Activated naive CD8-positive, alpha-beta T cell treated with anti-CD3 and anti-CD28 coated beads, Interleukin-2, amount 50 U/mL, for 16 hours (primary cell): Measurements from ENCODE around the gene SPG11.
A peak's percentile ranks its signal among the peaks of the same experiment; 100 is the strongest.
"Not testable (repeated sequence)": the region's sequence is repeated elsewhere in the genome, so short reads cannot be mapped to it uniquely, and the experiment has no call there.

Source experiments
- DNase-seq: peaks from one replicate; pipeline ENCODE4 v3.0.0-alpha.2; 2020; ENCODE audit warnings: low read depth, low spot score

SPG11 gene

GRCh38 chr15:44633603-44634002 lies 29.9 kb downstream of the SPG11 start:
- no peak for DNase-seq

- DNase-seq, result not testable (repeated sequence)
These were observed 38.2 kb downstream of the SPG11 start for GRCh38 chr15:44625286-44625685.

- DNase-seq, result no peak
These were observed 40.3 kb downstream of the SPG11 start for GRCh38 chr15:44623178-44623577.

- no peak for DNase-seq
These were observed 43.4 kb downstream of the SPG11 start for GRCh38 chr15:44620081-44620480.

GRCh38 chr15:44616974-44617373 lies 46.5 kb downstream of the SPG11 start:
- DNase-seq, result no peak

GRCh38 chr15:44606740-44607139 lies 56.7 kb downstream of the SPG11 start:
- no peak for DNase-seq

- no peak for DNase-seq
These were observed 60.3 kb downstream of the SPG11 start for GRCh38 chr15:44603126-44603525.

- no peak for DNase-seq
These were observed 64.6 kb downstream of the SPG11 start for GRCh38 chr15:44598892-44599291.

GRCh38 chr15:44598066-44598465 lies 65.4 kb downstream of the SPG11 start:
- no peak for DNase-seq

- no peak for DNase-seq
These were observed 66.9 kb downstream of the SPG11 start for GRCh38 chr15:44596511-44597010.

- no peak for DNase-seq
These were observed 67.6 kb downstream of the SPG11 start for GRCh38 chr15:44595656-44596510.

- no peak for DNase-seq
These were observed 68.2 kb downstream of the SPG11 start for GRCh38 chr15:44595246-44595645.

GRCh38 chr15:44593042-44593736 lies 70.3 kb downstream of the SPG11 start:
- DNase-seq, result no peak

- DNase-seq, result no peak
These were observed 72.1 kb downstream of the SPG11 start for GRCh38 chr15:44591326-44591725.

GRCh38 chr15:44588541-44588940 lies 74.9 kb downstream of the SPG11 start:
- DNase-seq, result no peak

- no peak for DNase-seq
These were observed 77.8 kb downstream of the SPG11 start for GRCh38 chr15:44585633-44586032.

GRCh38 chr15:44584162-44584749 lies 79.2 kb downstream of the SPG11 start:
- peak; percentile 10 for DNase-seq

- no peak for DNase-seq
These were observed 83.4 kb downstream of the SPG11 start for GRCh38 chr15:44580105-44580504.

GRCh38 chr15:44574734-44575133 lies 88.7 kb downstream of the SPG11 start:
- no peak for DNase-seq

- DNase-seq, result no peak
These were observed 90.1 kb downstream of the SPG11 start for GRCh38 chr15:44573386-44573785.

- no peak for DNase-seq
These were observed 93.1 kb downstream of the SPG11 start for GRCh38 chr15:44570361-44570760.

- DNase-seq, result no peak
These were observed 94.1 kb downstream of the SPG11 start for GRCh38 chr15:44569316-44569715.
